Stimulated activated CD4-positive, alpha-beta T cell treated with anti-CD3 and anti-CD28 coated beads, Interleukin-1b, Interleukin-23, amount 100 ng/mL, for 1 hour (primary cell): Measurements from ENCODE around the gene INTS7.

Experiments used
- DNase-seq, 2 donors: peaks; one replicate each; pipeline ENCODE4 v3.0.0-alpha.2; 2020; ENCODE audit warnings: low read depth in 2 of 2

Gene INTS7

DNA sequence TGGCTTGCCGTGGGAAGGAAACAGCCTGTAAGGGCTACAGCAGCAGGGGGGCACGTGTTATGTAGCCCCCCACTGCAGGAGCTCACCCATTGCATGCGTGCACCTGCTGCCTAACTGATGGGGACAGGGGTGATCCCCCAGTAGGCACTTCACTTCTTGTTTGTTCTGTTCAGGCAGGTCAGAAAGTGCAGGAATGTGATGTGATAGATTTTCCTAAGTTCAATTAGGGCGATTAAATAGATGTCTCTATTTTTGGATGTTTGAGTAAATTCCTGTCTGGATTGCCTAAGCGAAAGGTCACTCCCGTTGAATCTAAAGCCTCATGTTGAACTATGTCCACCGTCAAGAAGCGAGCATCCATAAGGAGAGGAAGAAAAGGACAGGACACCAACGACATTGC is 126.0 kb downstream of the INTS7 start:
- DNase-seq: no peak

- no peak for DNase-seq
Observed at GRCh38 chr1:211908951-211909350, 126.4 kb downstream of the INTS7 start.

DNA sequence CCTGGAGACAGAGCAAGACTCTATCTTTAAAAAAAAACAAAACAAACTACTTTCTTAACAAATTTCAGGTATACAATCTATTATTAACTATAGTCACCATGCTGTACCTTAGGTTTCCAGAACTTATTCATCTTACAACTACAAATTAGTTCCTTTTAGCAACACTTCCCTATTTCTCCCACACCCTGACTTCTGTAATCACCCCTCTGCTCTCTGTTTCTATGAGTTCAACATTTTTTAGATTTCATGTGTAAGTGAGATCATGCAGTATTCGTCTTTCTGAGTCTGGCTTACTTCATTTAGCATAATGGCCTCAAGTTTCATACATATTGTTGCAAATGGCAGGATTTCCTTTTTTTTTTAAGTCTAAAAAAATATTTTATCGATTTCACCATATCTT is 126.9 kb downstream of the INTS7 start:
- no peak for DNase-seq

DNA sequence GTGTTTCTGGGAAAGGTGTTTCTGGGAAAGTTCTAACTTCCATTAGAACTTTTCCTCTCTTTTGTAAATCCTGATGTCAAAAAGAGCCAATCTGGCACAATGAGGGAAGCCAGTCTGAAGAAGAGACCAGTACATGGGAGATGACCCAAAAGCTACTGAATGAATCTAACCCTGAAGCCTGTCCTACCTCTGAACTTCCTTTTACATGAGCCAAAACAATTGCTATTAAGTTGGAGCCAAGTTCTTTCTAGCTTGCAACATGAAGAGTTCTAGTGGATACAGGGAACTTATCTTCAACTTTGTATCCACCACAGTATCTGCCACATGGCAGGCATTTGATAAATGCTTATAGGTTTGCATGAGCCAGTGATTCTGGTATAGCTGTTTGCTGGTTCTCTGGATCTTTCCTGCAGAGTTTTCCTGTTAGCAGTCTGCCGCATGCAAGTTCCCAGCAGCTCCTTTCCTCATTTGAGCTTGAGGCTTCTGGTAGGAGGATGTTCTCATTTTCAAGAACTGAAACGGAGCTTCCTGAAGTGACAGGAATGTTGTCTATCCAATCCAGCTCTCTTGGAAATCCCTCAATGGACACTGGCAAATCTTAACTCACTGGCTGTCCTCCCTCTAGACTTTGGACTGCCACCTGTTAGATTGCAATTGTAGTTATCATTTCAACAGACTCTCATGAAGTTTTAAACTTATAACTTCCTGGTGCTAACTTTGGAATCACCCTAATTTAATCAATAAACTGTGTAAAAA is 131.7 kb downstream of the INTS7 start:
- DNase-seq: no peak

DNA sequence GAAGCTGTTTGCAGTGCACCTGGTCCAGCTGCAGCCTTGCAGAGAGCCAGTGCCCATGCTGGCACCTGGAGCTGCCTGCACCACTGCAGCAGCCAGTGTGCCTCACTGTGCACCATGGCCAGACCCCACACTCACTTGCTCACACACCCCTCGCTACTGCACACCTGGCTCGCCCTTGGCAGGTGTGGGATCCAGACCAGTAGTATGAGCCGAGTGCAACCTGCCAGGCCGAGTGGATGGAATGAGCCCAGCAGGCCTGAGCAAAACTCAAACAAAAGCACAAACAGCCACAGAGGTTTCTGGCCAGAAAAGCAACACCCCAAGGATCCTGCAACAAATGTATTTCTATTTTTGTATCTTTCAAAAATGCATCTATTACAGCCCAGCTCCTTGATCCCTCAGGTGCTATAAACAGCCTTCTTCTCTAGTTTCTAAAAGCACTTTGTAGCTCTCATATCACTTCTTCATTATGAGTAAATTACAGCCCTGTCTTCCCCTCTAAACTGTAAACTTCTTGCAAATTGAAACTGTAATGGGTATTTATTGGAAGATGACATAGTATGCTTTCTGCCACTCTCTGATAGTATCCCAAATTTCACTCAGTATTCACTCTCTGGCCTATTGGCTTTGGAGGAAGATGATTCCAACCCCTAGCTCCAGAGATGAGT is 132.6 kb downstream of the INTS7 start:
- no peak for DNase-seq

DNA sequence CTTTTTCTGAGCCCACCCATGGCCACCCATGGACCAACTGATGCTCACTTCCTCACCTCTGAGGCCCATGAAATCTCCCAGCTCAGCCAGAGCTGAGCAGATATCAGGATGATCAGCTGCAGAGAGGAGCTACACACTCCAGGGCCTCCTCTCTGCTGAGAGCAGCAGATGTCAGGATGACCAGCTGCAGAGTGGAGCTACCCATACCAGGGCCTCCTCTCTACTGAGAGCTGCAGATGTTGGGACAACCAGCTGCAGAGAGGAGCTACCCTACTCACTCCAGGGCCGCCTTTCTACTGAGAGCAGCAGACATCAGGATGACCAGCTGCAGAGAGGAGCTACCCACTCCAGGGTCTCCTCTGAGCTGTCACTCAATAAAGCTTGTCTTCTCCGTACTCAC is 133.4 kb downstream of the INTS7 start:
- DNase-seq: no peak

- DNase-seq: no peak
Observed at GRCh38 chr1:211900441-211900840, 134.9 kb downstream of the INTS7 start.

GRCh38 chr1:211896958-211897357 is 138.4 kb downstream of the INTS7 start:
- DNase-seq: no peak

- DNase-seq: no peak
Observed at GRCh38 chr1:211895126-211895759, 140.1 kb downstream of the INTS7 start.

DNA sequence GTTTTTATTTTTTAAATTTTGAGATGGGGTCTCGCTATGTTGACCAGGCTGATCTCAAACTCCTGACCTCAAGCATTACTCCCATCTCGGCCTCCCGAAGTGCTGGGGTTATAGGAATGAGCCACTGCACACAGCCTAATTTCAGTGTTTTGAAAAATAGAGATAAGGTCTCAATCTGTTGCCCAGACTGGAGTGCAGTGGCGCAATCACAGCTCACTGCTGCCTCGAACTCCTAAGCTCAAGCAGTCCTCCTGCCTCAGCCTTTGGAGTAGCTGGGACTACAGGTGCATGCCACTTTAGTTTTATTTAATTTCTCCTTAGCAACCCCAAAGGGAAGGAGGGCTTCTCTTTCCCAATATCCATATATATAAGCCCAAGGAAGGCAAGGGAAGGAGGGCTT is 141.0 kb downstream of the INTS7 start:
- DNase-seq: no peak

DNA sequence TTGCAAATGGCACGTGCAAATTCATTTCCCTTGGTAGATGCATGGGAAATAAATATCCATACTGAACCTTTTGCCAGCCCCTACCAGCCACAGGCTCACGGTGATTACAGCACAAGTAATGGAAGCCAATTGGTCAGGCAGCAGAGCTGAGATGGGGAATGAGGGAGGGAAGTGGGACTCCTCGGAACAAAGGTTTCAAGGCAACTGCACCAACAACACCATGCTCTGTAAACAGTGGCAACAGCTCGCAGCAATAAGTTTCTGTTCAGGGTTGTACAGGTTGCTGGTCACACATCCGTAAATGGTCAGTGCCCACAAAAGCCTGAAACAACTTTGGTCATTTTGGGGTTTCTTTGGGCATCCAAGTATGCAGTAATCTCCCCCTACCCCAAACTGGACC is 142.1 kb downstream of the INTS7 start:
- no peak for DNase-seq

DNA sequence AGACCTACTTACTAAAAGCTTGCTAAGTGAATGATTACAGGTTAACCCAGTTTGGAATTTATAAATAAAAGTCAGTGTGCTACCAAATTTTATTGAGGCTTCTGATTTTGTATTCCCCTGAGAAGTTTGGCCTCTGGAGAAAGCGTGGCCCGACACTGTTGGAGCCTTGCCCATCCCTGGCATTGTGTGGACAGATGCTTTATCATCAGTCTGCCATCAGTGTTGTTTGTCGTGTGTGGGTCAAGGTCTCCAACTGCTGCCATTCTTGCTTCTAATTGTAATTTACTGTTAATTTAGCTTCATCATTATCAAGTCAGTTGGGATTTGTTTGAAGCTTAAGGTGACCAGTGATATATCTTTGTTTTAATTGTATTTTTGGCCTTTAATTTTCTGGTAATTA is 142.8 kb downstream of the INTS7 start:
- DNase-seq: no peak

GRCh38 chr1:211891708-211892107 is 143.6 kb downstream of the INTS7 start:
- no peak for DNase-seq
